Epithelial cell of esophagus (primary cell): ENCODE data around the gene PTPRT.

Experiments used
- DNase-seq: peaks from one replicate; pipeline ENCODE4 v3.0.0; 2010; ENCODE audit warnings: low read depth
- H3K4me3 ChIP-seq: 2 replicates; pipeline ENCODE4 v1.5.1; 2011; ENCODE audit warnings: mild to moderate bottlenecking, low read length, control low read depth
- CTCF ChIP-seq: IDR thresholded peaks from 2 replicates; pipeline ENCODE4 v1.5.1; 2011; ENCODE audit warnings: low read depth, mild to moderate bottlenecking, low read length, control low read depth, inconsistent platforms; ENCODE audit not compliant: insufficient read depth; ENCODE audit errors: missing control alignments

Gene PTPRT

DNA sequence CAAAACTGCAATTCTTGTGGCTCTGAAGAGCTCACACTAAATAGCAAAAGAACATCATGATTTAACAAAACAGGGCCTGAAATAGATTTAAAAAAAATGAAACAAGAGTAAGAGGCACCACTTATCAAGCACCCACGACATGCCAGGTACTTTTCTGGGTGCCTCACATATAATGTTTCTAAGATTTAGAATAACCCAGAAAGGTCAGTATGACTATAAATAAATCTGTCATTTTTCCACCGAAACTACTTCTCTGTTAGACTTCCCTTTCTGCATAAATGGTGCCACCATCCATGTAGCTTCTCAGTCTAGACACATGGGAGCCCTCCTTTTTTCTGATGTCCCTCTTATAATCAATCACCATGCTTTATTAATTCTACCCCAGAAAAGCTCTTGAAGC lies 919.2 kb downstream of the PTPRT start:
- no peak for DNase-seq
- no peak for TF ChIP-seq CTCF
- H3K4me3 ChIP-seq = no peak overlapping the region

DNA sequence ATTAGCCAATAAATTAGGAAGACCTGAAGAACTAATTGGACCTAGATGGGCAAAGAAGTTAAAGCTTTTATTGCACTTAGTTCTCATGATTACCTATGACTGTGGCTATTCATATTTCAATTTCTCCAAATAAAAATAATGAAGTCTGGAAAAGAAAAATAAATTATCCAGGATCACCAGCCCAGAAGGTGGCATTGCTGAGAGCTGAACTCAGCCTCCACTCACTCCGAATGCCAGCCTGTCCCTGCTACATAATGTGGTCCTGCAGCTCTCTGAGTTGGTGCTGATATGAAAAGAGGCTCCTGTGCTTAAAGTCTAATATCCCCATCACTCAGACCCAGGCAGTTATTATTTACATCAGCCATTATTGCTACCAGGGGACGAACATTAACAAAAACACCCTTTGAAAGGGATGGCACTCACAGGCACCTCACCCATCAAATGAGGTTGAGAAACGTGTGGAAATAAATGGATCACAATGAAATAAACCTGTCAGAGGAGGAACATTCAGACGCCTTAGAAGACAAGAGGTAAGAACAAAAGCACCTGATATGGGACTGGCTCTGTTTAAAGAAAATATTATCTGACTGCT lies 921.8 kb downstream of the PTPRT start:
- H3K4me3 ChIP-seq = no peak overlapping the region
- no peak for TF ChIP-seq CTCF

GRCh38 chr20:42261766-42262270 lies 927.9 kb downstream of the PTPRT start:
- DNase-seq = no peak
- TF ChIP-seq CTCF = no peak
- no peak overlapping the region for H3K4me3 ChIP-seq

More for the DNA sequence above, 921.8 kb downstream of the PTPRT start:
- no peak for DNase-seq

- DNase-seq = no peak
- TF ChIP-seq CTCF = no peak
- no peak overlapping the region for H3K4me3 ChIP-seq
Measured at GRCh38 chr20:42260184-42260583, 929.5 kb downstream of the PTPRT start.

- TF ChIP-seq CTCF = no peak
- H3K4me3 ChIP-seq = no peak overlapping the region
- DNase-seq = no peak
Measured at GRCh38 chr20:42259389-42259788, 930.3 kb downstream of the PTPRT start.

- no peak overlapping the region for H3K4me3 ChIP-seq
- no peak for DNase-seq
- no peak for TF ChIP-seq CTCF
Measured at GRCh38 chr20:42258564-42259302, 931.0 kb downstream of the PTPRT start.
